HEK293 (cell line): Measurements from ENCODE around the gene PPM1F.

Source experiments
- CTCF ChIA-PET: fragments of 350-600 bp; formaldehyde crosslinking; extraction: SDS; loops from one replicate; lab custom pipeline; 2021; ENCODE audit warnings: antibody characterized with exemption; lab: Yijun Ruan, JAX
- POLR2A ChIA-PET: fragments of 300-600 bp; formaldehyde crosslinking; extraction: SDS; loops from one replicate; lab custom pipeline; 2020; ENCODE audit warnings: antibody characterized with exemption, inconsistent platforms; lab: Yijun Ruan, JAX
- H3K27ac ChIP-seq: fragments of 200-500 bp; sonication (Bioruptor generic); 2 replicates; pipeline ENCODE4 v1.5.1; 2014; ENCODE audit warnings: low read depth, low read length, control low read depth, inconsistent platforms; ENCODE audit errors: extremely low read depth
- H3K36me3 ChIP-seq, 2 experiments: fragments of 200-500 bp in 1 of 2; sonication (Bioruptor generic) in 1 of 2; 1 replicate in 1 of 2; 2 replicates in 1 of 2; pipeline ENCODE4 v1.5.1; 2014 to 2017; ENCODE audit warnings: inconsistent platforms in 2 of 2, low read length in 2 of 2; ENCODE audit not compliant: control insufficient read depth in 2 of 2, insufficient read depth in 1 of 2
- H3K4me1 ChIP-seq: fragments of 200-500 bp; sonication (Bioruptor generic); 2 replicates; pipeline ENCODE4 v1.5.1; 2014; ENCODE audit warnings: mild to moderate bottlenecking, low read length, inconsistent platforms; ENCODE audit not compliant: control insufficient read depth, insufficient read depth
- H3K4me3 ChIP-seq: 2 replicates; pipeline ENCODE4 v1.5.1; 2011; ENCODE audit warnings: low read depth, mild to moderate bottlenecking, control low read depth, low read length, moderate library complexity
- H3K9me3 ChIP-seq: fragments of 200-500 bp; sonication (Bioruptor generic); 2 replicates; pipeline ENCODE4 v1.5.1; 2014; ENCODE audit warnings: low read depth, low read length, inconsistent platforms; ENCODE audit not compliant: control insufficient read depth, insufficient read depth
- GLIS2 ChIP-seq: fragments of 450-650 bp; formaldehyde crosslinking; IDR thresholded peaks from 2 replicates; pipeline ENCODE4 v1.5.1; 2016; ENCODE audit warnings: missing biosample characterization, missing genetic modification characterization
- MEIS1 ChIP-seq: sonication (generic); formaldehyde crosslinking; IDR thresholded peaks from 2 replicates; pipeline ENCODE4 v1.8.1; 2022; ENCODE audit warnings: missing genetic modification reagents, mild to moderate bottlenecking, borderline replicate concordance
- SCRT1 ChIP-seq: fragments of 450-650 bp; formaldehyde crosslinking; IDR thresholded peaks from 2 replicates; pipeline ENCODE4 v1.5.1; 2016; ENCODE audit warnings: missing biosample characterization, missing genetic modification characterization, borderline replicate concordance
- TRIM28 ChIP-seq: IDR thresholded peaks from 2 replicates; pipeline ENCODE4 v1.6.1; 2011; ENCODE audit warnings: low read length, control low read depth, borderline replicate concordance
- ZBTB44 ChIP-seq: fragments of 450-650 bp; IDR thresholded peaks from 2 replicates; pipeline ENCODE4 v1.5.1; 2018; ENCODE audit warnings: missing biosample characterization, mild to moderate bottlenecking, missing genetic modification characterization
- ZNF112 ChIP-seq: fragments of 450-650 bp; formaldehyde crosslinking; IDR thresholded peaks from 2 replicates; pipeline ENCODE4 v1.5.0; 2017; ENCODE audit warnings: missing biosample characterization, missing genetic modification characterization
- ZNF114 ChIP-seq: fragments of 450-650 bp; formaldehyde crosslinking; IDR thresholded peaks from 2 replicates; pipeline ENCODE4 v1.5.0; 2017; ENCODE audit warnings: missing biosample characterization, missing genetic modification characterization
- ZNF140 ChIP-seq: fragments of 450-650 bp; formaldehyde crosslinking; IDR thresholded peaks from 2 replicates; pipeline ENCODE4 v1.5.1; 2016; ENCODE audit warnings: missing biosample characterization, missing genetic modification characterization
- ZNF148 ChIP-seq: fragments of 450-650 bp; formaldehyde crosslinking; IDR thresholded peaks from 2 replicates; pipeline ENCODE4 v1.5.0; 2017; ENCODE audit warnings: missing biosample characterization, missing genetic modification characterization, borderline replicate concordance
- ZNF214 ChIP-seq: fragments of 450-650 bp; formaldehyde crosslinking; IDR thresholded peaks from 2 replicates; pipeline ENCODE4 v1.5.1; 2017; ENCODE audit warnings: missing biosample characterization, mild to moderate bottlenecking, missing genetic modification characterization, borderline replicate concordance
- ZNF518A ChIP-seq: fragments of 450-650 bp; formaldehyde crosslinking; conservative IDR thresholded peaks from 2 replicates; pipeline ENCODE4 v1.5.1; 2016; ENCODE audit warnings: low read depth, missing biosample characterization, missing genetic modification characterization
- ZNF785 ChIP-seq: fragments of 450-650 bp; formaldehyde crosslinking; IDR thresholded peaks from 2 replicates; pipeline ENCODE4 v1.5.1; 2016; ENCODE audit warnings: missing biosample characterization, missing genetic modification characterization
- ZSCAN16 ChIP-seq: fragments of 450-650 bp; formaldehyde crosslinking; IDR thresholded peaks from 2 replicates; pipeline ENCODE4 v1.5.1; 2016; ENCODE audit warnings: missing biosample characterization, missing genetic modification characterization
- TF ChIP-seq, protein P1 (sequence below): fragments of 450-650 bp; formaldehyde crosslinking; IDR thresholded peaks from 2 replicates; pipeline ENCODE4 v1.5.1; 2016; ENCODE audit warnings: missing biosample characterization, missing genetic modification characterization

PPM1F gene

DNA sequence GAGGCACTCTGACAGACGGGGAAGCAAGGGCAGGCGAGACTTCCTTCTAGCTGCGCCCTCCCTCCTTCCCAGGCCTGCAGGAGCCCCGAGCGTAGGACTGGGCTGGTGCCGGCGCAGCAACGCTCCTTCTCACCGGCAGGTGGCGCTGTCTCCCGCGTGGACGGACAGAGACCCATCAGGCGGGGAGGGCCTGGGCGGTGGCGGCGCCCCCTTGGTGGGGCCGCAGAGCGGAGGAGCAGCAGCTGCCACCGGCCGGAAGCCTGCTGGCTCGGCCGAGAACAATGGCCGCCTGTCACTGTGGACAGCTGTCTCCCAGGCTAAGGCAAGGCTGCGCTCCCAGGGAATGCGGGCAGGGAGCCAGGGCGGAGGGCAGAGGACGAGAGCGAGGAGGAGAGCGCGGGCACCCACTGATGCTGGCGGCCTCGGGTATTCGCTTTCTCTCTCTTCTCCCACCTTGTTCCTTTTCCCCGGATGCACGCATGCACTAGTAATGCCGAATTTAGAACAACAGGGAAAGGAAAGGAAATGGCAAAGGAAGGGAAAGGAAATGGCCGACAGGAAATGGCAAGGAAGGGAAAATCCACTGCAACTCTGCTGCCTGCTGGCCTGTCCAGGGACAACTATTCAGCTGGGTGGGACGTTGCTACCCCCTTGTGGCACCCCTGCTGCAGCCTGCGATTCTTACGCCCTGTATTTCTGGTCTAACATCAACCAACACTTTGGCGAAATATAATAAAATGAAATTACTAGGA is 14.4 kb downstream of the PPM1F start (continued):
- TF ChIP-seq ZNF518A (no peak; the same call in 1 of the 2 replicates), ZBTB44 (tag by site-specific recombination) (0 out of 2 replicates have a peak, but pooled peaks have one; percentile 31), TRIM28 (no peak), GLIS2 (tag by site-specific recombination) (peak; percentile 96)

DNA sequence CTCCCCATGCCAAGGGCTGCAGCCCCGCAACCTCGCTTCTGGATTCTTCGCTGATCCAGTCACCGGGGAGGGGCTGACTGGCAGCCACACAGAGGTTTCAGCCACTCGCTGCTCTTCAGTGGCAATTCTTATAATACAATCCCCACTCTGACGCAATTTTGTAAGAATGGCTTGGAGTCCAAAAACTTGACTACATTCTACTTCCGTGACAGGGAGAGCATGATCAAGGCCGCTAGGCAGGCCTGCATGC is 14.9 kb downstream of the PPM1F start:
- POLR2A ChIA-PET, result interaction anchor here (1.1 to 1.6 kb wide), 4 partner anchors 13 to 203 kb away, joined by 3 to 6 read pairs (median 4); partner anchors contain the start of genes MAPK1 and PPM1F
- H3K27ac ChIP-seq, result no peak overlapping the region
- no peak overlapping the region for H3K4me3 ChIP-seq

More for the DNA sequence above, 14.9 kb downstream of the PPM1F start:
- Histone ChIP-seq H3K36me3 (peaks cover 0 to 78% of the 10 kb centered on the region in 2 experiments; a peak in 2 of 3 replicates), H3K4me1 (no peaks in the 10 kb centered on the region), H3K9me3 (no peaks in the 10 kb centered on the region)
- TF ChIP-seq ZNF112 (tag by site-specific recombination), result no peak
- TF ChIP-seq ZNF148, result no peak
- no peak for TF ChIP-seq ZNF785 (tag by site-specific recombination)
- no peak for TF ChIP-seq ZNF114 (tag by site-specific recombination)
- TF ChIP-seq SCRT1 (tag by site-specific recombination), result no peak
- TF ChIP-seq, protein P1, sequence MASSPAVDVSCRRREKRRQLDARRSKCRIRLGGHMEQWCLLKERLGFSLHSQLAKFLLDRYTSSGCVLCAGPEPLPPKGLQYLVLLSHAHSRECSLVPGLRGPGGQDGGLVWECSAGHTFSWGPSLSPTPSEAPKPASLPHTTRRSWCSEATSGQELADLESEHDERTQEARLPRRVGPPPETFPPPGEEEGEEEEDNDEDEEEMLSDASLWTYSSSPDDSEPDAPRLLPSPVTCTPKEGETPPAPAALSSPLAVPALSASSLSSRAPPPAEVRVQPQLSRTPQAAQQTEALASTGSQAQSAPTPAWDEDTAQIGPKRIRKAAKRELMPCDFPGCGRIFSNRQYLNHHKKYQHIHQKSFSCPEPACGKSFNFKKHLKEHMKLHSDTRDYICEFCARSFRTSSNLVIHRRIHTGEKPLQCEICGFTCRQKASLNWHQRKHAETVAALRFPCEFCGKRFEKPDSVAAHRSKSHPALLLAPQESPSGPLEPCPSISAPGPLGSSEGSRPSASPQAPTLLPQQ (tag by site-specific recombination), result no peak
- no peak for TF ChIP-seq ZNF140
- TF ChIP-seq MEIS1 (CRISPR knock-in tag), result no peak
- TF ChIP-seq ZNF214 (tag by site-specific recombination), result no peak
- TF ChIP-seq ZSCAN16 (tag by site-specific recombination), result no peak
- CTCF ChIA-PET, result interaction anchor here (0.6 to 8.0 kb wide), 32 partner anchors 12 to 291 kb away, joined by 3 to 120 read pairs (median 6); partner anchors contain the start of gene PPM1F
